ENCODE results near the gene ANXA9.
A peak's percentile ranks its signal among the peaks of the same experiment; 100 is the strongest.

The ANXA9 gene

DNA sequence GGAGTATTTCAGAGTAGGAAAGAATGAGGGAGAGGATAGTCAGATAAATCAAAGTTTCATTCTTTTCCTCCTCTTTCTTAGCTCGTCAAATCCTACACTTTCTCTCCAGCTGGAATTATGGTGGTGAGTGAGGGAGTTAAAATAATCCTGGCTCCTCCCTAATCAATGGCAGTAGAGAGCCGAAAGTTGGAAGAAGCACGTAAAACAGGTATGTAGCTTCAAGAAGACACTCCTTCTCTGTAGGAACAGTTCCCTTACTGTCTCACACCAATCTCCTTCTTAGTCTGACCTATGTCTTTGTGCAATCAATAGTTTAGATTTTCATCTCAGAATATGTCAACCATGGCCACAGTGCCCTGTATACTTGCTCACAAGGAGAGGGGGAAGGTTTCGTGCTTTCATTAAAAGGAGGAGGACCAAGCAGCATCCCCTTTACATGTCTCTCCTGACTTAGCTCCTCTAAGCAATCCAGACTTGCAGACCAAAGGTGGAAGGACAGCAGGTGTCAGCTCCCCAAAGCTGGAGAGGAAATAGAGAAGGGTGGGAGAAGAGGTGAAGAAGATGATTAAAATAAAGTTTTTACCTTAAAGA lies 23.7 kb downstream of the ANXA9 start:
- DNase-seq: no peak

DNA sequence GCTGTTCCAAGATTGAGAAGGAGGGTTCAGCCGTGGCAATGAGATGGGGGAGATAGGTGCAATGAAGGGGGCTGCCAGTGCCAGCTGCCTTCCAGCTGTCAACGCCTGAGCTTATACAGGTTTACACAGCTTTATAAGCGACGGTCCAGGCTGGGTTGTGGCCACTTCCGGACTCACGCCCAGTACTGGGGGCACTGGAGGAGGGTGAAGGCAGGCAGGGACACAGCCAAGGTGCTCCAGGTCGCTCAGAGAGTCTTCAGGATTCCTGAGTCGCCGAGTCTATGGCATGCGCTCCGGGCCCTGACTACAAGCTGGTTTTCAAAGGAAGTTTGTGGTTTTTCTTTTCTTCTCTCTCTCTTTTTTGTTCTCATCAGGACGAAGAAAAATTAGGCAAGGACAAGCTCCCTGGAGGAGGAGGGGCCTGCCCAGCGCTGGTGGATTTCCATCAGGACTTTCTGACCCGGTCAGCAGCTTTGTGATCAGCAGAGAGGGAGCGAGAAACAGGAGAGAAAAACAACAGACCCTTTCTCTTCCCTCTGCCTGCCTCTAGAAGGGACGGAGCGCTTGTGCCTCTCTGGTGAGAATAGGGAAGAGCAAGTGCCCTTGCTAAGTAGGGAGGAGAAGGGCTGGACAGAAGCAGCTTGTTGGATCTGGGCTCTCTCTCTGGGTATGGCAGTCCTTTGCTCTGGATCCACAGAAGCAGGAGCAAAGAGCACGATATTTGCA lies 24.4 kb downstream of the ANXA9 start, which contains the start of gene MINDY1:
MINDY1 (minus strand) TSS at position 576 of the 726 bp plus-strand sequence. CDS start 4,285 bp downstream, outside the sequence.
- DNase-seq: peak; percentile 33 to 42

DNA sequence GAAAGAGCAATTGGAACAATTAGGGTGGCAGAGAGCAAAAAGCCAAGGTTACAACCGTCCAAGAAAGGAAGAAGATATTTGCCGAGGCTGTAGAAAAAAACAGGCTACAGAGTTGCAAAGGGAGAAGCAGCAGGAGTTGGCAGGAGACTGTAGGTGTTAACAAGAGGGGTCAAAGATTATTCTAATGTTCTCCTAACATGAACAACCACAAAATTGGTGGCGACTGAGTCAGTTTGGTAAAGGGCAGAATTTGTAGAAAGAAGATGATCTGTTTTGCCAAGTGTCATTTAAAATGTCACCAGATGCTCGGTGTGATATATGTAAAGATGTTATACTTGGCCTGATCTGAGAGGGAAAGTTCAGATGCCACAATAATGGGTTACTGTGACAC lies 25.8 kb downstream of the ANXA9 start:
- DNase-seq: no peak

DNA sequence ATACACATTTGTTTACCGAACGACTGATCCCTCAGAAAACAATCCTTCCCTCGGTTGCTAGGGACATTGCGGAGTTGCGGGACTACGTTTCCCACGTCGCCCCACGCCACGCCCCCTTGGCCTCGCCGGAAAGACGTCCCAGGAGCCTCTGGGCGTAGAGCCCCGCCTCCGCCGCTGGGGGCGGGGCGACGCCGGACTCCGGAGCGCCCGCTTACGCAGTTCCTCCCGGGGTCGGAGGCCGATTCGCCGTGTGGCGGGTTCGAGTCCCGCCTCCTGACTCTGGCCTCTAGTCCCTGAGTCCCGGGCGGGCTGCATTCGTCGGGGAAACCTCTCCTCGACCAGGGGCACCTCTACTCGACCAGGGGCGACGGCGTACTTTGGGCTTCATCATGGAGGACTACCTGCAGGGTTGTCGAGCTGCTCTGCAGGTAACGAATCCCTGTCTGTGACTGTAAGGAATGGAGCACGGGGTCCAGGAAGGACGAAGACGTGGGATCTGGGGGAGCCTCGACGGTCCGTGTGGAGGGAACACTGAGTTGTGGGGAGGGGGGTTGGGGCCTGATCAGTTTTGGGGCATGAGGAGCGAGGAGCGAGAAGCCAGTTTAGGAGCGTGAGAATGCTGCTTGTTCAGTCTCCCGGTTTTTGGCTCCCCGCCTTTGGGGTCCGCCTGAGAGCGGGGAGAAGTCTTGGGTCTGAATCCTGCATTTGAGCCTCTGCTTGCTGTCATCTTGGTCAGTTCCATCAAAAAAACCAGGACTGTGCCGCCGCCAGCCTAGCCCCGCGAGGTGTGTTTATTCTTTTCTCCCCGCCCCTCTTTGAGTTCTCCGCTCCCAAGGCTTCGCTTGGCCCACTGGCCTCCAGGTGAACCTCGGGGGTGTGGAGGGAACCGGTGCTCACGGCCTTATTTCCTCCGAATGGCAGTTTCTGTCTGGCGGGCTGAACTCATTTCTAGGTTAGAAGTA lies 26.4 kb downstream of the ANXA9 start, which contains the start of gene PRUNE1:
PRUNE1 (plus strand) TSS at position 206 of the 962 bp plus-strand sequence; CDS start at position 390, 184 bp downstream.
- DNase-seq: peak; percentile 98 to 99

DNA sequence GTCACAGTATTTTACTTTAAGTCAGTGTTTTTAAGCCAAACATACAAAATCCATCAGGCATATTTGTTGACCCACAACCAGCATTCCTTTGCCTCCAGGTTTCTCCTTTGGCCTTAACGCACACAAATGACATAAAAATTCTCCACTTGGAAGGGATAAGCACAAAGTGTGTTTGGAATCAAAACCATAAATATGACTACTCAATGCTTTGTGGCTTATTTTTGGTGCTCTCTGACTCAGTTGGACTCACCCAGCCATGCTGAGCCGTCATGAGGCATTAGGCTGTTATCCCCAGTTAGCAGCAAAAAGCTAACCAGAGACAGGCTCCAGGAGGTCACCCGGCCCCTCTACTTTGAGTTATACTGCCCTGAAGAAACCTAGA lies 27.1 kb downstream of the ANXA9 start:
- DNase-seq: no peak

DNA sequence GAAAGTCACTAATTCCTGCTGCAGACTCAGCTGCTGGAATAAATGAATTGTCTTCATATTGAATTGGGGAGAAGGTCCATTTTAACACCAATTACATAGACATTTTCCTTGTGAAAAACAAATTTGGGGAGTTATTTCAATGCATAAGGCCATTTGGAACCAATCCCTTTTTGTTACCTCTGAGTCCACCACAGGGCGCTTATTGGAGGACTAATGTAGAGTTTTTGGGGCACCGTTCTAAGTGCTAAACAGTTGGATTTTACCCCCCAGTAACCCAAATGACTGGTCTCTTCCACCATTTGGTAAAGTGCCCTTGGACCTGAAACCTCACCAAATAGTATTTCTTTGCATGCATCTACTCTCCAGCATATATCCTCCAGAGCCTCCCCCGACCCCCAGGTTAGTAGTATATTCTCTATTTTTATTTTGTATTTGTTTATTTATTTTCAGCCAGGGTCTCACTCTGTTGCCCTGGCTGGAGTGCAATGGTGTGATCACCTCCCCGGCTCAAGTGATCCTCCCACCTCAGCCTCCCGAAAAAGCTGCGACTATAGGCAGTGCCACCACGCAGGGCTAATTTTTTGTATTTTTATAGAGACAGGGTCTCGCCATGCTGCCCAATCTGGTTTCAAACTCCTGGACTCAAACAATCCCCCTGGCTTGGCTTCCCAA lies 27.7 kb downstream of the ANXA9 start:
- no peak for DNase-seq

DNA sequence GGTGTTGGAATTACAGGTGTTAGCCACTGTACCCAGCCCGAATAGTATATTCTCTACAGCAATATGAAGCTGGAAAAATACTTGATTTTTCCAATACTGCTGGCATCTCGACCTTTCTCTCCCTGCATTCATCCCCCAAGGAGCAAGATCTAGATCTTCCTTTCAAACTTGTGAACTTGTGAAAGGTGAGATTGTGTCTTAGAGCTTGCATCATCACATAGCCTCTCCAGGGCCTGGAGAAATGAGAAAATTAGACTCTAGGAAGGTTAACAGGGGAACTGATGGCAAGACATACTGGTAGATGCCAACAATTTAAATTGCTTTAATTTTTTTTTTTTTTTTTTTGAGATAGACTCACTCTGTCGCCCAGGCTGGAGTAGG lies 28.2 kb downstream of the ANXA9 start:
- DNase-seq: no peak

DNA sequence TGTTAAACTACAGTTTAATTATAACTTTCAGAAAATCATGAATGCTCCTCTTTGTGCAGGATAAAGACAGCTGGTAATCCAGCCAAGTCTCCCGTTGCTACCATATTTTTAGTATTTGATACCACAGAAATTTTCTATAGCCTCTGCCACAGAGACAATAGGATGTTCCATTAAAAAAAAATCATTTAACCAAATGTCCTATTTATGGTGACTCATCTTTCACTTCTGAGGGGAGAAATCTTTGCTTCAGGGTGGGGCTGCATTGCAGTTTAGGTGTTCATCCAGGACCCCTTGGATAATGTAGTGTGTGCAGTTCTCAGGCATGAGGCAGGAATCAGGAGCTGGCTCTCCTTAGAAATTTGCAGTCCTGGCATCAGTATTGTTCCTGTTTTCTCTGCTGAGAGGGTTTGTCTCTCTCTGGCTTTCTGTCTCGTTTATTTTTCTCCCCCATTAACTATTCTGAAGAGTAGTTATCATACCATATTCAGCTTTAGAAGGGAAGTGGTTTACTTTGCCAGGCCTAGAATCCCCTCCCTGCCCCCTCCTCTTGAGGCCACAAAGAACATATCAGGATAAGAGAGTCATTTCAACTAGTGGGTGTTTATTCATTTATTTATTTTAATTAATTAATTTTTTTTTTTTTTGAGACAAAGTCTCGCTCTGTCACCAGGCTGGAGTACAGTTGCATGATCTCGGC lies 29.2 kb downstream of the ANXA9 start:
- no peak for DNase-seq

DNA sequence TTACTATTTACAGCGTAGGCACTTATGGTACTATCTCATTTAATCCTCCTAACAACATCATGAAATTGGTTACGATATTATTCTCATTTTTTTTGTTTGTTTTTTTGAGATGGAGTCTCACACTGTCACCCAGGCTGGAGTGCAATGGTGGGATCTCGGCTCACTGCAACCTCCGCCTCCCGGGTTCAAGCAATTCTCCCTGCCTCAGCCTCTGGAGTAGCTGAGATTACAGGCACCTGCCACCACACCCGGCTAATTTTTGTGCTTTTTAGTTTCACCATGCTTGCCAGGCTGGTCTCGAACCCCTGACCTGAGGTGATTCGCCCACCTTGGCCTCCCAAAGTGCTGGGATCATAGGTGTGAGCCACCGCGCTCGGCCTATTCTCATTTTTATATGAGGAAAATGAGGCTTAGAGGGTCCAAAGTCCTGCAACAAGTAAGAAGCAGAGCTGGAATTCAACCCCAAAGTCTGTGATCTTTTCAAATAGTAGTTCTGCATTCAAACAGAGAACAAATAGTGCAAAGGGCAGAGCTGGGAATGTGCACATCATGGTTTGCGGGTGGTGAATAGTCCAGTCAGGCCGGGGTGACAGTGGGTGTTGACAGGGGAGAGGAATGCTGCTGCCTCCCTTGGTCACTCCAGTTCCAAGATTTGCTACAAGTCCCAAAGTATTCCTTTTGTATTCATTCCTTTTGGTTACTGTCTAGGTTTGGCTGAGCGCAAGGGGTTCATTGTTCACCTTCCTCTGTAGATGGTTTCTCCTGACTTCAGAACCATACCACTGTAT lies 30.8 kb downstream of the ANXA9 start:
- no peak for DNase-seq

DNA sequence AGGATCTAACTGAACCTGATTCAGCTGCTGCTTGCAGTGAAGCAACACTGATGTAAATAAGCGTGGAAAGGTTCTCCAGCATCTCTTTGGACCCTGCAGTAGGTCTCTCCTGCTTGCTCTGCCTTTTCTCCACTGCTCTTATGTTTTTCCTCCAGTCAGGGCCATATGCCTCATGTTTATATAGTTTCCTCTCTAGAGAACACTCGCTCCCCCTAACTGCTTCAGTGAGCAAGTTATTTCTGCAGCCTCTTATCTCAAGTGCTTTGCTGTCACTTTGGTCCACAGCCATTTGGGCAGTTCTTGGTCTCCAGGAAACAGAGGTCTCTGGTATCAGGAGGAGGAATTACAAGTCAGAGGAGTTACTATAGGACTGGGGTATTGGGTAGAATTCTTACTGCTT lies 31.4 kb downstream of the ANXA9 start:
- no peak for DNase-seq

DNA sequence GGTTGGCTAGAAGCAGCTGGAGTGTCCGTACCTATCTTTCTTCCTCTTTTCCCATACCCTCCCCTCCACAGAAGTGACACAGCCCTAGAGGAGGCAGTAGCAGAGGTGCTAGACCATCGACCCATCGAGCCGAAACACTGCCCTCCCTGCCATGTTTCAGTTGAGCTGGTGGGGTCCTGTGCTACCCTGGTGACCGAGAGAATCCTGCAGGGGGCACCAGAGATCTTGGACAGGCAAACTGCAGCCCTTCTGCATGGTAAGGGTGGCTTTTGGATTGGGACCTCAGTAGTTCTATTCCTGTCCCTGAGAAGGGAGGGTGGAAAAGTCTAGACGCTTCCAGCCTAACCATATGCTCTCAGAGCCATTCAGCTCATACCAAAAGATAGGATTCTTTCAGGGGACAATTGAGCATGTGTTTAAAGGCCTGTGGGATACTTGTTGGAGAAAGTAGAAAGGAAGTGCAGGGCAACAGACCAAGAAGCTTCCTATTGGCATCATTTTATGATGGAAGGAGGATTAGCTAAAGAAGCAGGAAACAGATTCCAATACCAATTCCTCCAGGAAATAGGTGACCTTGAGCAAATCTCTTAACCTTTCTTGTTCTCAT lies 42.6 kb downstream of the ANXA9 start:
- peak; percentile 84 to 87 for DNase-seq

DNA sequence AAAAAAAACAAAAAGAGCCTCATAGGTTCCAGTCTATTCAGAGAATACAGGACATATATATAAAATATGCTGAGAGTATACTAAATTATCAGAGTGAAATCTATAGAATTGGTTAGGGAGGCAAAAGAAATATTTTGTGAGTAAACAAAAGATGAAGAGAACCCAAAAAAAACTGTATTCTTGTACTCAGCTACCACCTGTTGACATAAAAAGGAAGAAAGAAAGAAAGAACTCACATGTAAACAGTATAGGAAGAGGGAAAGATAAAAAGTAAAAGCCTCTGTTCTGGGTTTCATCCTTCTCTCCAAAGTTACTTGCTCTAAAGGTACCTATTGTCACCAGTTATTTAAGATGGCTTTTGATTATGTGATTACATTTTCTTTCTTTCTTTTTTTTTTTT lies 44.4 kb downstream of the ANXA9 start:
- DNase-seq: no peak

DNA sequence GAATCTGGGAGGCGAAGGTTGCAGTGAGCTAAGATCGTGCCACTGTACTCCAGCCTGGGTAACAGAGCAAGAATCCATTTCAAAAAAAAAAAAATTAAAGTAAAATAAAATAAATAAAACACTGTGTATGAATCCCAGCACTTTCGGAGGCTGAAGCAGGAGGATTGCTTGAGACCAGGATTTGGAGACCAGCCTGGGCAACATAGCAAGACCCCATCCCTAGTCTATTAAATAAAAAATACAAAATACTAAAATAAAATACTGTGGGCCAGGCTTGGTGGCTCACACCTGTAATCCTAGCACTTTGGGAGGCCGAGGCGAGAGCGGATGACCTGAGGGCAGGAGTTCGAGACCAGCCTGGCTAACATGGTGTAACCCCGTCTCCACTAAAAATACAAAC lies 50.1 kb downstream of the ANXA9 start:
- DNase-seq: no peak

DNA sequence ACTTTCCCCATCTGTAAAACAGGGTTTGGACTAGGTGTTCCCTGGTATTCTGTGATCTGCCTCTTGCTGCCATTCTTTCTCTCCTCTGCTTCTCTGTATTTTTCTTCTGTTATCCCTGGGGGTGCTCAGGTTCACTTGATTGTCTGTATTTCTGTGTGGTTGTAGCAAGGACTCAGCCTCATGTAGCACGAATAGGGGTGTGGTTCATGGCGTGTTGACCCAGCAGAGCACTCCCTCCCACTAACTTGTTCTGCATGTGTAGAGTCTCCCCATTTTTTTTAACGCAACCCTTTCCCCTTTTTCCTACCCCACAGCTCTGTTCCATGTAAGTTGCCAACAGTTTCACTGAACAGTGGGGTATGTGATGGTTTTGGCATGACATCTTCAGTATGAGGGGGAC lies 53.1 kb downstream of the ANXA9 start:
- no peak for DNase-seq

DNA sequence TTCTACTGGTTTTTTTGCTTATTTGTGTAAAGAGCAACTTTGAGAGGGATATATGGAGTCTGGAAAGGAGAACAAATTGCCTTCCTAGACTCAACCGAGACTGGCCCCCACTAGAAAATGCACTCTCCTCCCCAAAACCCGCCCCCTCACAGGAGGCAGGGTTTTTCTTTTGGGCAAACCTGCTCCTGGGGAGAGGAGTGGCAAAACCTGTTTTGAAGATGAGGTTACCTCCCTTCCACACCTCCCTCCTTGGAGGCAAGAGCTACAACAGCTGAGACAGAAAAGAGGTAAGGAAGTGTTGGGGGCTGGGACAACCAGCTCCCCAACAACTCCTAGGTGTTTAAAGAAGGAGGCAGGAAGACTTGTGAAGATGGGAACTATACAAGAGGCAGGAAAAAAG lies 54.3 kb downstream of the ANXA9 start, which contains the start of gene BNIPL:
BNIPL (plus strand) TSS at position 231 of the 400 bp plus-strand sequence; CDS start at position 371, 140 bp downstream.
- no peak for DNase-seq

DNA sequence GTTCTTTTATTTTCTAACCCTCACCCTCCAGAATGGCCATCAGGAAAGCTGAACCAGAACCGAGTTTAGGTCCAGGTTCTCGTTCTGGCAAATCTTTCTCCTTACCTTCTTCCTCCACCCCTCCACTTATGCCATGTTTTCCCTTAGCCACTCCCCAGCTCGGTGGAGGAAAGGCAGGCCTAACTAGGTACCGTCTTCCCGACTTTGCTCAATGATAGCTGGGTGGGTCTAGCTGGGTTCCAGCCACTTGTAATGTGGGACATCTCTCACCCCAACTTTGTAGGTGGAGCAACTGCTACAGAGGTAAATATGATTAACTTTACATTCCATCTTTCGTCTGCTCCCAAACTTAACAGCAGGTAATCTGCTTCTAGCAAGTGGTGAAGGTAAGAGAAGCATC lies 54.9 kb downstream of the ANXA9 start:
- no peak for DNase-seq

DNA sequence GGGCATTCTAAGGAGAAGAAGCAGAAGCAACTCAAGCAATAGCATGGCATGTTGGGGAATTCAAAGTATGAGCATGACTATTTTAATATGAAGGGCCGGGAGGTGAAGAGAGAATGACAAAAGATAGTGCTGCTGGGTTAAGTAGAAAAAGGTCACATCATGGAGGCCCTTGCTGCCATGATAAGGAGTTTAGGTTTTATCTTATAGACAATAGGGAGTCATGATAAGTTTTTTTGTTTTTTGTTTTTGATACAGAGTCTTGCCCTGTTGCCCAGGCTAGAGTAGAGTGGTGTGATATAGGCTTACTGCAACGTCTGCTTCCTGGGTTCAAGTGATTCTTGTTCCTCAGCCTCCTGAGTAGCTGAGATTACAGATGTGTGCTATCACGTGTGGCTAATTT lies 57.4 kb downstream of the ANXA9 start:
- DNase-seq: no peak

DNA sequence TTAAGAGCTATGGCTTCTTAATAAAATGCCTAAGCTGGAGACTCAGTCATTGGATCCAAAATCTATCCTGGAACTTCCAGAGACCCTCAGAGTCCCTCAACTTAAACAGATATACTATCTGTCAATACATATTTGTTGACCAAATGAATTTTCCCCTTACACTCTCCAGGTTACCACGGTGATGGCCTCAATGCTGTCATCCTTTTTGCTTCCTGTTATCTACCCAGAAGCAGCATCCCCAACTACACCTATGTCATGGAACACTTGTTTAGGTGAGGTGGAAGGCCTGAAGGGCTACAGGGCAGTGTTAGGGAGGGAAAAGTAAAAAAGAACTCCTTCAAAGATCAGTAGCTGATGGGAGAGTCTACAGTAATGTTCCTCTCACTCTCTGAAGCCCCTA lies 61.1 kb downstream of the ANXA9 start:
- DNase-seq: no peak
